K562 (cell line): Measurements from ENCODE around the gene TNK2. TPM values are rescaled to one million over a fixed set of nuclear protein-coding genes. Genes with fewer than 3 reads are reported as not detected.

Experiments
- ARNT ChIP-seq, 2 experiments: fragments of 450-650 bp; IDR thresholded peaks; 2 replicates each; pipeline ENCODE4 v1.6.1; 2016; ENCODE audit warnings: mild to moderate bottlenecking in 1 of 2
- ATF1 ChIP-seq, 2 experiments: fragments of 450-650 bp in 1 of 2; IDR thresholded peaks; 2 replicates each; pipeline ENCODE4 v1.6.1; 2016; ENCODE audit warnings: missing compliant biosample characterization in 1 of 2, missing genetic modification characterization in 1 of 2
- CHCHD3 ChIP-seq: fragments of 250-450 bp; sonication (Bioruptor Pico); IDR thresholded peaks from 2 replicates; pipeline ENCODE4 v2.1.2; 2022; ENCODE audit warnings: mild to moderate bottlenecking
- COPS2 ChIP-seq: fragments of 450-650 bp; conservative IDR thresholded peaks from 2 replicates; pipeline ENCODE4 v1.6.1; 2016; ENCODE audit warnings: mild to moderate bottlenecking, moderate library complexity
- FIP1L1 ChIP-seq: fragments of 200-400 bp; formaldehyde crosslinking; IDR thresholded peaks from 2 replicates; pipeline ENCODE4 v1.6.1; 2018; ENCODE audit warnings: mild to moderate bottlenecking, low read depth, low read length; ENCODE audit not compliant: poor library complexity, severe bottlenecking
- FOXP4 ChIP-seq: sonication (generic); formaldehyde crosslinking; IDR thresholded peaks from 2 replicates; pipeline ENCODE4 v1.8.0; 2022; ENCODE audit warnings: mild to moderate bottlenecking, missing genetic modification reagents, borderline replicate concordance
- IFI16 ChIP-seq: fragments of 250-450 bp; sonication (Bioruptor Pico); IDR thresholded peaks from 2 replicates; pipeline ENCODE4 v2.1.2; 2022; ENCODE audit warnings: mild to moderate bottlenecking, inconsistent platforms
- ILK ChIP-seq: fragments of 450-650 bp; IDR thresholded peaks from 2 replicates; pipeline ENCODE4 v1.6.1; 2016; ENCODE audit warnings: missing genetic modification characterization, low read depth, mild to moderate bottlenecking, missing compliant biosample characterization, moderate library complexity, borderline replicate concordance
- MTA1 ChIP-seq: fragments of 450-650 bp; IDR thresholded peaks from 2 replicates; pipeline ENCODE4 v1.6.1; 2017; ENCODE audit warnings: borderline replicate concordance
- NR2C1 ChIP-seq, 2 experiments: fragments of 450-650 bp; IDR thresholded peaks; 2 replicates each; pipeline ENCODE4 v1.6.1; 2017; ENCODE audit warnings: mild to moderate bottlenecking in 2 of 2, antibody characterized with exemption in 1 of 2, inconsistent platforms in 1 of 2, missing compliant biosample characterization in 1 of 2, missing genetic modification characterization in 1 of 2
- PBX2 ChIP-seq, 2 experiments: IDR thresholded peaks in 1 of 2; conservative IDR thresholded peaks in 1 of 2; 2 replicates each; pipeline ENCODE4 v1.6.1; 2016; ENCODE audit warnings: low read depth in 2 of 2, mild to moderate bottlenecking in 1 of 2, missing compliant biosample characterization in 1 of 2, missing genetic modification characterization in 1 of 2, moderate library complexity in 1 of 2
- RAD51 ChIP-seq: fragments of 450-650 bp; IDR thresholded peaks from 2 replicates; pipeline ENCODE4 v1.7.1; 2016; ENCODE audit warnings: low read depth, mild to moderate bottlenecking, borderline replicate concordance
- RHOXF2B ChIP-seq: fragments of 250-450 bp; sonication (Bioruptor Pico); conservative IDR thresholded peaks from 2 replicates; pipeline ENCODE4 v1.5.1; 2021
- TOE1 ChIP-seq, 2 experiments: fragments of 450-650 bp in 1 of 2; sonication (generic) in 1 of 2; formaldehyde crosslinking in 1 of 2; IDR thresholded peaks; 2 replicates each; pipeline versions ENCODE4 v1.7.1 to v1.8.0; 2016 to 2022; ENCODE audit warnings: borderline replicate concordance in 2 of 2, mild to moderate bottlenecking in 2 of 2, antibody characterized with exemption in 1 of 2, inconsistent platforms in 1 of 2, low read depth in 1 of 2, missing genetic modification reagents in 1 of 2, moderate library complexity in 1 of 2
- XRCC3 ChIP-seq: fragments of 450-650 bp; IDR thresholded peaks from 2 replicates; pipeline ENCODE4 v1.6.1; 2017; ENCODE audit warnings: mild to moderate bottlenecking, moderate library complexity
- ZBTB12 ChIP-seq: fragments of 250-450 bp; sonication (Bioruptor Pico); IDR thresholded peaks from 2 replicates; pipeline ENCODE4 v1.4.0; 2020
- ZKSCAN8 ChIP-seq: fragments of 200-800 bp; sonication (Bioruptor generic); IDR thresholded peaks from 2 replicates; pipeline ENCODE4 v1.6.1; 2016; ENCODE audit warnings: missing genetic modification characterization, missing compliant biosample characterization
- ZNF175 ChIP-seq: fragments of 200-800 bp; sonication (Bioruptor generic); IDR thresholded peaks from 2 replicates; pipeline ENCODE4 v1.6.1; 2016; ENCODE audit warnings: low read depth, mild to moderate bottlenecking, missing genetic modification characterization, missing compliant biosample characterization
- ZNF3 ChIP-seq: fragments of 250-450 bp; sonication (Bioruptor Pico); IDR thresholded peaks from 2 replicates; pipeline ENCODE4 v1.5.0; 2021; ENCODE audit warnings: mild to moderate bottlenecking, moderate library complexity
- ZNF311 ChIP-seq: fragments of 250-450 bp; sonication (Bioruptor Pico); IDR thresholded peaks from 2 replicates; pipeline ENCODE4 v1.4.0; 2020; ENCODE audit warnings: mild to moderate bottlenecking, moderate library complexity
- ZNF586 ChIP-seq: fragments of 450-650 bp; formaldehyde crosslinking; conservative IDR thresholded peaks from 2 replicates; pipeline ENCODE4 v1.4.0; 2020; ENCODE audit warnings: mild to moderate bottlenecking, moderate library complexity
- polyA plus RNA-seq, 8 experiments: library from polyadenylated mRNA; depleted of rRNA in 4 of 8; stranded (reverse) in 5 of 8; unstranded in 3 of 8; fragments of >200 nt; fragmentation: Nextera tagmentation in 2 of 8; fragmentation: Illumina TruSeq in 1 of 8; extraction: Ambion mirVana in 2 of 8; extraction: Trizol in 1 of 8; gene quantifications; 2 replicates each; pipeline versions ENCODE4 v1.2.1 to v1.2.3, GENCODE V29; 2011 to 2014; ENCODE audit warnings: inconsistent platforms in 1 of 8, missing spikeins in 1 of 8
- total RNA-seq, 7 experiments: library from RNA; depleted of rRNA in 6 of 7; stranded (reverse); fragments of >200 nt in 6 of 7; fragmentation: Illumina TruSeq in 2 of 7; extraction: Trizol in 2 of 7; gene quantifications; 2 replicates each; pipeline versions ENCODE4 v1.2.1 to v1.2.3, GENCODE V29; 2011 to 2021; ENCODE audit warnings: low replicate concordance in 1 of 7

The TNK2 gene
- total and polyA plus RNA-seq, 9 of the 15 experiments (the other 6 are each of a cell fraction or from before 2014, with no cell fraction given) = 0.03 to 33.8 (median 6.5) TPM

- TF ChIP-seq PBX2 (CRISPR knock-in tag; IDR thresholded peaks at IDR 0.05; ENCODE audit: low read depth) (no peak), PBX2 (tag; conservative IDR thresholded peaks at IDR 0.05; ENCODE audit: low read depth) (no peak), RAD51 (no peak), NR2C1 (IDR thresholded peaks at IDR 0.05) (no peak), NR2C1 (tag; IDR thresholded peaks at IDR 0.05) (no peak), ARNT (IDR thresholded peaks at IDR 0.05) (no peak), XRCC3 (no peak), COPS2 (no peak), FOXP4 (0 out of 2 replicates have a peak, but pooled peaks have one; percentile 25), ATF1 (CRISPR knock-in tag; IDR thresholded peaks at IDR 0.05) (0 out of 2 replicates have a peak, but pooled peaks have one; percentile 19), ATF1 (tag; IDR thresholded peaks at IDR 0.05) (peak; percentile 90), RHOXF2B (CRISPR knock-in tag) (no peak), ZNF586 (CRISPR knock-in tag) (no peak), IFI16 (CRISPR knock-in tag) (no peak), ZBTB12 (peak; percentile 51; the same call in 1 of the 2 replicates), CHCHD3 (CRISPR knock-in tag) (no peak), ZNF175 (CRISPR knock-in tag) (no peak), ILK (no peak), ZNF3 (CRISPR knock-in tag) (no peak), FIP1L1 (peak; percentile 41), TOE1 (IDR thresholded peaks at IDR 0.05; ENCODE audit: borderline replicate concordance) (0 out of 2 replicates have a peak, but pooled peaks have one; percentile 7), TOE1 (CRISPR knock-in tag; IDR thresholded peaks at IDR 0.05; ENCODE audit: borderline replicate concordance, low read depth) (no peak), MTA1 (peak; percentile 80), ZKSCAN8 (no peak), ZNF311 (CRISPR knock-in tag) (no peak)
Measured at GRCh38 chr3:195895078-195895860, 13.1 kb downstream of the TNK2 start (continued).
